ENCODE results near the gene SAA4.

DNA sequence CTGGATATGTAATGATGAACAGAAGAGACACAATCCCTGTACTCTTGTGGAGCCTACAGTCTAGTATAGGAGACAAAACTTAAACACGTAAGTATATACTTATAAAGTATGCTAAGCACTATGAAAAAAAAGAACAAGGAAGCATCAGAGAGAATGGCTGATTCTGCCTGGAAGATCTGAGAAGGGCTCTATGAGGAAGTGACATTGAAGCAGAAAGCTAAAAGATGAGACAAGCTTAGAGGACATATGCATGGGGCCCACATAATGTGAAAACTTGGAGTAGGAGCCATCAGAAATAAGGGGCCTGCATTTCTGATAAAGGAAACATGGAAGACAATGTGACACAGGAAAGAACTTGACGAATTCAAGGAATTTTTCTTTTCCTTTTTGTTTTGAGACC is 46.0 kb upstream of the SAA4 start:
- TF ChIP-seq EZH2 (IDR thresholded peaks at IDR 0.05; ENCODE audit: insufficient read depth, poor library complexity, severe bottlenecking): no peak
- no peak for TF ChIP-seq EZH2phosphoT487 (IDR thresholded peaks at IDR 0.05; ENCODE audit: insufficient read depth, low read depth)
